Measurements from ENCODE around the gene NACA2.
A peak's percentile ranks its signal among the peaks of the same experiment; 100 is the strongest.
"Not testable (repeated sequence)": the region's sequence is repeated elsewhere in the genome, so short reads cannot be mapped to it uniquely, and the experiment has no call there.

NACA2 gene

GRCh38 chr17:61591018-61591417 lies at the start of gene NACA2:
Gene NACA2, minus strand, starts transcription at chr17:61591219. Its CDS starts 39 bp downstream, at chr17:61591180.
- no peak for DNase-seq (ENCODE audit: low spot score)

GRCh38 chr17:61639818-61640217 lies 48.8 kb upstream of the NACA2 start:
- DNase-seq (ENCODE audit: low spot score): no peak

GRCh38 chr17:61638087-61638486 lies 47.1 kb upstream of the NACA2 start:
- no peak for DNase-seq (ENCODE audit: low spot score)

- peak; percentile 30 for DNase-seq (ENCODE audit: low spot score)
These were observed 45.0 kb upstream of the NACA2 start for GRCh38 chr17:61635913-61636432.

GRCh38 chr17:61634942-61635538 lies 44.0 kb upstream of the NACA2 start:
- DNase-seq (ENCODE audit: low spot score): no peak

GRCh38 chr17:61634011-61634539 lies 43.1 kb upstream of the NACA2 start:
- no peak for DNase-seq (ENCODE audit: low spot score)

- DNase-seq (ENCODE audit: low spot score): no peak
These were observed 41.8 kb upstream of the NACA2 start for GRCh38 chr17:61632826-61633225.

GRCh38 chr17:61631800-61632199 lies 40.8 kb upstream of the NACA2 start:
- DNase-seq (ENCODE audit: low spot score): no peak

GRCh38 chr17:61628158-61628557 lies 37.1 kb upstream of the NACA2 start:
- DNase-seq (ENCODE audit: low spot score): not testable (repeated sequence)

GRCh38 chr17:61627658-61628057 lies 36.6 kb upstream of the NACA2 start:
- DNase-seq (ENCODE audit: low spot score): no peak

- no peak for DNase-seq (ENCODE audit: low spot score)
These were observed 36.1 kb upstream of the NACA2 start for GRCh38 chr17:61627125-61627524.

GRCh38 chr17:61625564-61625963 lies 34.5 kb upstream of the NACA2 start:
- DNase-seq (ENCODE audit: low spot score): no peak

GRCh38 chr17:61624951-61625350 lies 33.9 kb upstream of the NACA2 start:
- DNase-seq (ENCODE audit: low spot score): no peak

- no peak for DNase-seq (ENCODE audit: low spot score)
These were observed 30.3 kb upstream of the NACA2 start for GRCh38 chr17:61621317-61621716.

- DNase-seq (ENCODE audit: low spot score): no peak
These were observed 28.9 kb upstream of the NACA2 start for GRCh38 chr17:61619953-61620352.

- DNase-seq (ENCODE audit: low spot score): no peak
These were observed 28.5 kb upstream of the NACA2 start for GRCh38 chr17:61619493-61619892.

- no peak for DNase-seq (ENCODE audit: low spot score)
These were observed 27.9 kb upstream of the NACA2 start for GRCh38 chr17:61618950-61619349.

GRCh38 chr17:61617330-61617729 lies 26.3 kb upstream of the NACA2 start:
- DNase-seq (ENCODE audit: low spot score): no peak

- no peak for DNase-seq (ENCODE audit: low spot score)
These were observed 25.8 kb upstream of the NACA2 start for GRCh38 chr17:61616783-61617182.

- DNase-seq (ENCODE audit: low spot score): no peak
These were observed 23.2 kb upstream of the NACA2 start for GRCh38 chr17:61614219-61614618.

GRCh38 chr17:61611323-61611722 lies 20.3 kb upstream of the NACA2 start:
- no peak for DNase-seq (ENCODE audit: low spot score)

- DNase-seq (ENCODE audit: low spot score): no peak
These were observed 14.7 kb upstream of the NACA2 start for GRCh38 chr17:61605692-61606091.

GRCh38 chr17:61601297-61601696 lies 10.3 kb upstream of the NACA2 start:
- no peak for DNase-seq (ENCODE audit: low spot score)

GRCh38 chr17:61600621-61601020 lies 9.6 kb upstream of the NACA2 start:
- no peak for DNase-seq (ENCODE audit: low spot score)

Data from germinal center (tissue), 1 donor.